NCI-H446 treated with DMSO at 0.1 percent for 48 hours (cell line): Measurements from ENCODE around the gene RPTOR.
"Not testable (repeated sequence)": the region's sequence is repeated elsewhere in the genome, so short reads cannot be mapped to it uniquely, and the experiment has no call there.

Experiments used
- DNase-seq: peaks from one replicate; lab custom pipeline; 2025; lab: John Stamatoyannopoulos, UW

The RPTOR gene

GRCh38 chr17:80694992-80695912, 150.6 kb downstream of the RPTOR start:
- no peak for DNase-seq

GRCh38 chr17:80695979-80696378, 151.3 kb downstream of the RPTOR start:
- DNase-seq, result no peak

- DNase-seq, result no peak
Measured at GRCh38 chr17:80696456-80696855, 151.8 kb downstream of the RPTOR start.

- DNase-seq, result no peak
Measured at GRCh38 chr17:80696964-80697363, 152.3 kb downstream of the RPTOR start.

- no peak for DNase-seq
Measured at GRCh38 chr17:80698297-80698696, 153.7 kb downstream of the RPTOR start.

- not testable (repeated sequence) for DNase-seq
Measured at GRCh38 chr17:80699205-80699604, 154.6 kb downstream of the RPTOR start.

- no peak for DNase-seq
Measured at GRCh38 chr17:80701730-80702129, 157.1 kb downstream of the RPTOR start.

- no peak for DNase-seq
Measured at GRCh38 chr17:80702315-80703141, 157.9 kb downstream of the RPTOR start.

- no peak for DNase-seq
Measured at GRCh38 chr17:80703142-80703478, 158.5 kb downstream of the RPTOR start.

GRCh38 chr17:80704381-80704819, 159.8 kb downstream of the RPTOR start:
- no peak for DNase-seq

GRCh38 chr17:80704894-80705293, 160.3 kb downstream of the RPTOR start:
- no peak for DNase-seq

- DNase-seq, result peak; percentile 25
Measured at GRCh38 chr17:80705988-80706387, 161.3 kb downstream of the RPTOR start.

GRCh38 chr17:80706463-80706867, 161.8 kb downstream of the RPTOR start:
- peak; percentile 42 for DNase-seq

GRCh38 chr17:80708480-80708879, 163.8 kb downstream of the RPTOR start:
- DNase-seq, result no peak

GRCh38 chr17:80709090-80709695, 164.6 kb downstream of the RPTOR start:
- no peak for DNase-seq

- DNase-seq, result no peak
Measured at GRCh38 chr17:80710714-80711302, 166.2 kb downstream of the RPTOR start.

GRCh38 chr17:80712089-80712488, 167.5 kb downstream of the RPTOR start:
- no peak for DNase-seq

GRCh38 chr17:80712606-80713005, 168.0 kb downstream of the RPTOR start:
- no peak for DNase-seq

- DNase-seq, result no peak
Measured at GRCh38 chr17:80716986-80717719, 172.5 kb downstream of the RPTOR start.

- DNase-seq, result no peak
Measured at GRCh38 chr17:80717720-80718083, 173.1 kb downstream of the RPTOR start.

- no peak for DNase-seq
Measured at GRCh38 chr17:80718428-80718827, 173.8 kb downstream of the RPTOR start.

GRCh38 chr17:80719449-80719848, 174.8 kb downstream of the RPTOR start:
- DNase-seq, result no peak
